Activated CD4-positive, alpha-beta T cell treated with anti-CD3 and anti-CD28 coated beads for 1 hour (primary cell): ENCODE results near the gene PARVA.

Experiments used
- DNase-seq: peaks from one replicate; pipeline ENCODE4 v3.0.0-alpha.2; 2020

The PARVA gene

GRCh38 chr11:12460466-12460865, 83.1 kb downstream of the PARVA start:
- no peak for DNase-seq

- DNase-seq, result no peak
Observed at GRCh38 chr11:12461516-12461915, 84.1 kb downstream of the PARVA start.

- no peak for DNase-seq
Observed at GRCh38 chr11:12464303-12464702, 86.9 kb downstream of the PARVA start.

GRCh38 chr11:12465332-12465731, 88.0 kb downstream of the PARVA start:
- no peak for DNase-seq

- no peak for DNase-seq
Observed at GRCh38 chr11:12467610-12468009, 90.2 kb downstream of the PARVA start.

- no peak for DNase-seq
Observed at GRCh38 chr11:12469451-12469850, 92.1 kb downstream of the PARVA start.

- DNase-seq, result no peak
Observed at GRCh38 chr11:12470236-12470635, 92.9 kb downstream of the PARVA start.

- no peak for DNase-seq
Observed at GRCh38 chr11:12472401-12473005, 95.1 kb downstream of the PARVA start.

GRCh38 chr11:12473381-12473780, 96.0 kb downstream of the PARVA start:
- no peak for DNase-seq

- DNase-seq, result no peak
Observed at GRCh38 chr11:12474871-12475270, 97.5 kb downstream of the PARVA start.

- DNase-seq, result no peak
Observed at GRCh38 chr11:12478743-12479142, 101.4 kb downstream of the PARVA start.

- no peak for DNase-seq
Observed at GRCh38 chr11:12480401-12480800, 103.0 kb downstream of the PARVA start.

GRCh38 chr11:12482839-12483238, 105.5 kb downstream of the PARVA start:
- no peak for DNase-seq

GRCh38 chr11:12483604-12484003, 106.2 kb downstream of the PARVA start:
- DNase-seq, result no peak

GRCh38 chr11:12485328-12485727, 108.0 kb downstream of the PARVA start:
- DNase-seq, result no peak

GRCh38 chr11:12489246-12489772, 111.9 kb downstream of the PARVA start:
- no peak for DNase-seq

GRCh38 chr11:12494699-12495098, 117.3 kb downstream of the PARVA start:
- no peak for DNase-seq

- no peak for DNase-seq
Observed at GRCh38 chr11:12496181-12497025, 119.0 kb downstream of the PARVA start.

GRCh38 chr11:12497431-12497830, 120.1 kb downstream of the PARVA start:
- no peak for DNase-seq

- DNase-seq, result no peak
Observed at GRCh38 chr11:12499071-12499470, 121.7 kb downstream of the PARVA start.

- no peak for DNase-seq
Observed at GRCh38 chr11:12502046-12502445, 124.7 kb downstream of the PARVA start.

- no peak for DNase-seq
Observed at GRCh38 chr11:12503039-12503484, 125.7 kb downstream of the PARVA start.

- DNase-seq, result no peak
Observed at GRCh38 chr11:12503886-12504285, 126.5 kb downstream of the PARVA start.

- no peak for DNase-seq
Observed at GRCh38 chr11:12505183-12505582, 127.8 kb downstream of the PARVA start.
